ENCODE measurements around the gene CCER1.

GRCh38 chr12:90999966-91000365 is 45.0 kb upstream of the CCER1 start:
- TF ChIP-seq CTCF (IDR thresholded peaks at IDR 0.05 in 4 of 5, conservative IDR thresholded peaks at IDR 0.05 in 1 of 5) (no peak), POLR2A (IDR thresholded peaks at IDR 0.05) (no peak)

Data from gastrocnemius medialis (tissue), 4 donors.